GM12874 (cell line): Measurements from ENCODE around the gene NEK1.

Experiments
- CTCF ChIP-seq: IDR thresholded peaks from 2 replicates; pipeline ENCODE4 v1.5.1; 2011; ENCODE audit warnings: low read depth, mild to moderate bottlenecking, control low read depth, low read length, moderate library complexity; ENCODE audit not compliant: insufficient read depth

Gene NEK1

GRCh38 chr4:169398316-169398715 is 214.1 kb downstream of the NEK1 start:
- no peak for TF ChIP-seq CTCF

- no peak for TF ChIP-seq CTCF
Observed at GRCh38 chr4:169397762-169398161, 214.6 kb downstream of the NEK1 start.

GRCh38 chr4:169385376-169385775 is 227.0 kb downstream of the NEK1 start:
- no peak for TF ChIP-seq CTCF

DNA sequence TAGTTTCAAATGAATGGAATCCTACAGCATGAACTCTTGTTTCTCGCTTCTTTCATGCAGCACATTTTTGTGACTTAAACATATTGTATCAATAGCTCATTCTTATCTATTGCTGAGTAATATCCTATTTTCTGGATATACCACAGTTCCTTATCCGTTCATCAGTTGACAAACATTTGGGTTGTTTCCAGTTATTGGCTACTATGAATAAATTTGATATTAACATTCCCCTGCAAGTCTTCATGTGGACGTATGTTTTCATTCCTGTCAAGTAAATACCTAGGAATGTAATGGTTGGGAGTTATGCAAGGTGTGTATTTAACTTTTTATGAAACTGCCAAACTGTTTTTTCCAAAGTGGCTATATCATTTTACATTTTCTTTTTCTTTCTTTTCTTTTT is 227.6 kb downstream of the NEK1 start:
- no peak for TF ChIP-seq CTCF

DNA sequence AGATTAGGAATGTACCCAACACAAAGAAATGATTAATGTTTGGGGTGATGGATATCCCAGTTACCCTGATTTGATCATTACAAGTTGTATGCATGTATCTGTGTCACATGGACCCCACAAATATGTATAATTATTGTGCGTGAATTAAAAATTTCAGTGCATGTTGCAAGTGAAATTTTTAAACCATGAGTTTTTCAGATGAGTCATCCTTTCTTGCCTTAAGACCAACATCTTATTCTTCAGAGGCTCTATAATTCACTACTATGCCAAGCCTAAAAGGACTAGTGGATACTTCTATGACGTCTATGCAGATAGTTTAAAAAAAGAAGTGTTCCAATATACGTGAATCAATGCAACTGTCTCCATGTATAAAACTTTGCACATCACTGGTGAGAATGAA is 228.7 kb downstream of the NEK1 start:
- no peak for TF ChIP-seq CTCF

DNA sequence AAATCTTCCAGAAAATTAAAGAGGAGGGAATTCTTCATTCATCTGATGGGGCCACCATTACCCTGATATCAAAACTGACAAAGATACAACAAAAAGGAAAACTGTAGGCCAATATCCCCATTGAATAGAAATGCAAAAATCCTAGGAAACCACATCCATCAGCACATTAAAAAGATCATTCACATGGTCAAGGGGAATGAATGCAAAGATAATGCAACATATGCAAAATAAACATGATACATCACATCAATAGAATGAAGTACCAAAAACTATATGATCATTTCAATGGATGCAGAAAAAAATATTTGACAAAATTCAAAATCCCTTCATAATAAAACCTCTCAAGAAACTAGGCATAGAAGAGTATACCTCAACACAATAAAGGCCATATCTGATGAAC is 232.7 kb downstream of the NEK1 start:
- TF ChIP-seq CTCF: no peak

DNA sequence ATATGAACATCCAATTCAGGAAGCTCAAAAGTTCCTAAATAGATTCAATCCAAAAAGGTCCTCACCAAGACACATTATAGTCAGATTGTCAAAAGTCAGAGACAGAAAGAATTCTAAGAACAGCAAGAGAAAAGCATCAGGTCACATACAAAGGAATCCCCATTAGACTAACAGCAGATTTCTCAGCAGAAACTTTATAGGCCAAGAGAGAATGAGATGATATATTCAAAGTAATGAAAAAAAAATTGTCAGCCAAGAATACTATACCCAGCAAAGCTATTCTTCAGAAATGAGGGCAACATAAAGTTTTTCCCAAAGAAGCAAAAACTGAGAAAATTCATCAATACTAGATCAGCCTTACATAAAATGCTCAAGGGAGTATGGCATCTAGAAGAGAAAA is 235.0 kb downstream of the NEK1 start:
- TF ChIP-seq CTCF: no peak

- no peak for TF ChIP-seq CTCF
Observed at GRCh38 chr4:169376421-169376820, 236.0 kb downstream of the NEK1 start.
